PC-9 (cell line): ENCODE data around the gene SNRPD2. TPM values are rescaled to one million over a fixed set of nuclear protein-coding genes. Genes with fewer than 3 reads are reported as not detected.
A peak's percentile ranks its signal among the peaks of the same experiment; 100 is the strongest.

ENCODE experiments used
- BruUV-seq: library from RNA; stranded (reverse); fragments of 400-500 nt; replicated peaks from 2 replicates; lab custom pipeline; 2021; lab: Mats Ljungman, UMichigan
- CTCF ChIA-PET: fragments of 300-600 bp; sonication (Branson Sonifier 250); formaldehyde crosslinking; loops from one replicate; lab custom pipeline; 2022; ENCODE audit warnings: antibody characterized with exemption; lab: Charles Lee
- POLR2A ChIA-PET: fragments of 300-600 bp; sonication (Branson Sonifier 250); formaldehyde crosslinking; loops from one replicate; lab custom pipeline; 2022; ENCODE audit warnings: antibody characterized with exemption; ENCODE audit not compliant: unreplicated experiment; lab: Charles Lee
- DNase-seq, 2 experiments: peaks; one replicate each; pipeline versions ENCODE4 v3.0.0 to v3.0.0-alpha.2; 2015 to 2022; ENCODE audit warnings: mixed read lengths in 1 of 2
- H2AFZ ChIP-seq: fragments of 200-600 bp; sonication (generic); 2 replicates; pipeline ENCODE4 v1.8.1; 2017; ENCODE audit warnings: antibody characterized with exemption
- H3F3A ChIP-seq: fragments of 200-600 bp; sonication (generic); 2 replicates; pipeline ENCODE4 v1.8.1; 2017; ENCODE audit warnings: antibody characterized with exemption, mild to moderate bottlenecking, low read depth; ENCODE audit not compliant: insufficient read depth
- H3K27ac ChIP-seq: fragments of 200-600 bp; sonication (generic); 2 replicates; pipeline ENCODE4 v1.6.1; 2016; ENCODE audit warnings: mixed run types
- H3K27me3 ChIP-seq: fragments of 200-600 bp; sonication (generic); 2 replicates; pipeline ENCODE4 v1.6.1; 2016; ENCODE audit warnings: low read depth, mixed run types; ENCODE audit not compliant: insufficient read depth
- H3K36me3 ChIP-seq: fragments of 200-600 bp; sonication (generic); 2 replicates; pipeline ENCODE4 v1.6.1; 2016; ENCODE audit warnings: low read depth, mixed run types
- H3K4me1 ChIP-seq: fragments of 200-600 bp; sonication (generic); replicated peaks from 2 replicates; pipeline ENCODE4 v1.6.1; 2016; ENCODE audit warnings: mixed run types; ENCODE audit not compliant: insufficient read depth
- H3K4me2 ChIP-seq: fragments of 200-600 bp; sonication (generic); 2 replicates; pipeline ENCODE4 v1.6.1; 2017; ENCODE audit warnings: mixed run types
- H3K4me3 ChIP-seq: fragments of 200-600 bp; sonication (generic); 2 replicates; pipeline ENCODE4 v1.6.1; 2016; ENCODE audit warnings: mixed run types
- H3K79me2 ChIP-seq: fragments of 200-600 bp; sonication (generic); 2 replicates; pipeline ENCODE4 v1.6.1; 2017; ENCODE audit warnings: low read depth, mixed run types
- H3K9me2 ChIP-seq: fragments of 200-600 bp; sonication (generic); 2 replicates; pipeline ENCODE4 v1.8.1; 2017; ENCODE audit warnings: mild to moderate bottlenecking; ENCODE audit not compliant: insufficient read depth
- H3K9me3 ChIP-seq: fragments of 200-600 bp; sonication (generic); 2 replicates; pipeline ENCODE4 v1.8.1; 2016; ENCODE audit warnings: low read depth; ENCODE audit not compliant: insufficient read depth
- H4K20me1 ChIP-seq: fragments of 200-600 bp; sonication (generic); 2 replicates; pipeline ENCODE4 v1.8.1; 2017; ENCODE audit not compliant: insufficient read depth
- CTCF ChIP-seq: fragments of 200-600 bp; sonication (generic); conservative IDR thresholded peaks from 2 replicates; pipeline ENCODE4 v1.6.1; 2017; ENCODE audit warnings: mixed run types, antibody characterized with exemption, mild to moderate bottlenecking, moderate library complexity
- EZH2 ChIP-seq: fragments of 200-600 bp; sonication (generic); IDR thresholded peaks from 2 replicates; pipeline ENCODE4 v1.8.0; 2017; ENCODE audit warnings: antibody characterized with exemption, low read depth
- intact Hi-C: fragments of 100-400 bp; cut with micrococcal nuclease; formaldehyde crosslinking; loops from one replicate; pipeline ENCODE4 v1.10.0; 2022; ENCODE audit not compliant: unreplicated experiment
- total RNA-seq: library from RNA; stranded (reverse); gene quantifications from 2 replicates; pipeline ENCODE4 v1.2.3, GENCODE V29; 2021

Gene SNRPD2
- total RNA-seq, 1 experiment from 2014 or later = 740 TPM

- TF ChIP-seq EZH2 = no peak
- TF ChIP-seq CTCF = no peak
- Histone ChIP-seq H3F3A (peaks cover 65% of the 10 kb centered on the region), H3K9me3 (no peaks in the 10 kb centered on the region), H3K79me2 (no peaks in the 10 kb centered on the region; the same call in 1 of the 2 replicates), H3K36me3 (no peaks in the 10 kb centered on the region), H2AFZ (peak overlapping the region; percentile 81), H3K4me3 (peak overlapping the region; percentile 57; the same call in 1 of the 2 replicates), H3K27ac (peak overlapping the region; percentile 88), H3K4me2 (peak overlapping the region; percentile 87), H3K27me3 (no peaks in the 10 kb centered on the region), H3K9me2 (no peaks in the 10 kb centered on the region), H4K20me1 (no peaks in the 10 kb centered on the region), H3K4me1 (peaks cover 38% of the 10 kb centered on the region)
- no peak for DNase-seq
- ChIA-PET POLR2A (interaction anchor here (0.6 to 1.0 kb wide), 6 partner anchors 10 to 132 kb away, joined by 3 to 23 read pairs (median 9); no protein-coding TSS in a partner anchor), CTCF (interaction anchor here (0.5 to 2.9 kb wide), 10 partner anchors 10 to 457 kb away, joined by 3 to 20 read pairs (median 7); partner anchors contain the start of genes QPCTL and SNRPD2)
- intact Hi-C loops = loop anchor here (5.0 kb wide), 1 partner anchor 134 kb away; the partner anchor contains the start of gene VASP
- no TSS peak for BruUV-seq
These were observed 50.9 kb downstream of the SNRPD2 start for GRCh38 chr19:45640849-45641273.

- peaks cover 38% of the 10 kb centered on the region for H3K4me1 ChIP-seq
- DNase-seq = peak in 1 of 2 experiments; percentile 42
- no peaks in the 10 kb centered on the region for H3K9me2 ChIP-seq
- H3F3A ChIP-seq = peaks cover 57% of the 10 kb centered on the region
- ChIA-PET POLR2A (no interaction called here), CTCF (interaction anchor here (0.6 kb wide), 3 partner anchors 26 to 113 kb away, joined by 3 to 12 read pairs (median 3); no protein-coding TSS in a partner anchor)
- H3K79me2 ChIP-seq = no peaks in the 10 kb centered on the region; the same call in 1 of the 2 replicates
- H3K4me2 ChIP-seq = peak within 1 kb of the TSS; percentile 86
- no peak for TF ChIP-seq EZH2
- no peak; the same call in 1 of the 2 replicates for TF ChIP-seq CTCF
- TSS peak; percentile 49 for BruUV-seq
- H2AFZ ChIP-seq = peak within 1 kb of the TSS; percentile 94
- H3K4me3 ChIP-seq = peak within 1 kb of the TSS; percentile 77
- intact Hi-C loops = no loop called here
- no peaks in the 10 kb centered on the region for H4K20me1 ChIP-seq
- H3K9me3 ChIP-seq = no peaks in the 10 kb centered on the region
- no peaks in the 10 kb centered on the region for H3K36me3 ChIP-seq
- no peaks in the 10 kb centered on the region for H3K27me3 ChIP-seq
- H3K27ac ChIP-seq = peak within 1 kb of the TSS; percentile 88; the same call in 1 of the 2 replicates
These were observed 52.6 kb downstream of the SNRPD2 start, which contains the start of gene EML2 for GRCh38 chr19:45638930-45639729. Gene EML2, minus strand, starts transcription at chr19:45639397. Its CDS starts 21 bp downstream, at chr19:45639376.

GRCh38 chr19:45637890-45638667, 53.7 kb downstream of the SNRPD2 start:
- peak in 1 of 2 experiments; percentile 44 for DNase-seq
- H3K4me1 ChIP-seq = peaks cover 39% of the 10 kb centered on the region
- H3K79me2 ChIP-seq = no peaks in the 10 kb centered on the region; the same call in 1 of the 2 replicates
- H3K27me3 ChIP-seq = no peaks in the 10 kb centered on the region
- BruUV-seq = no TSS peak
- CTCF ChIA-PET = interaction anchor here (0.5 kb wide), 1 partner anchor 7 kb away, joined by 12 read pairs; no protein-coding TSS in a partner anchor
- H2AFZ ChIP-seq = no peak overlapping the region
- no peaks in the 10 kb centered on the region for H3K9me3 ChIP-seq
- no peak overlapping the region for H3K27ac ChIP-seq
- intact Hi-C loops = no loop called here
- no peaks in the 10 kb centered on the region for H4K20me1 ChIP-seq
- H3K4me3 ChIP-seq = peak overlapping the region; percentile 77; the same call in 1 of the 2 replicates
- POLR2A ChIA-PET = interaction anchor here (0.5 kb wide), 1 partner anchor 9 kb away, joined by 4 read pairs; no protein-coding TSS in a partner anchor
- peaks cover 55% of the 10 kb centered on the region for H3F3A ChIP-seq
- H3K36me3 ChIP-seq = no peaks in the 10 kb centered on the region
- no peaks in the 10 kb centered on the region for H3K9me2 ChIP-seq
- TF ChIP-seq CTCF = no peak
- TF ChIP-seq EZH2 = no peak
- H3K4me2 ChIP-seq = peak overlapping the region; percentile 86
